Measurements from ENCODE around the gene FAM110A.

DNA sequence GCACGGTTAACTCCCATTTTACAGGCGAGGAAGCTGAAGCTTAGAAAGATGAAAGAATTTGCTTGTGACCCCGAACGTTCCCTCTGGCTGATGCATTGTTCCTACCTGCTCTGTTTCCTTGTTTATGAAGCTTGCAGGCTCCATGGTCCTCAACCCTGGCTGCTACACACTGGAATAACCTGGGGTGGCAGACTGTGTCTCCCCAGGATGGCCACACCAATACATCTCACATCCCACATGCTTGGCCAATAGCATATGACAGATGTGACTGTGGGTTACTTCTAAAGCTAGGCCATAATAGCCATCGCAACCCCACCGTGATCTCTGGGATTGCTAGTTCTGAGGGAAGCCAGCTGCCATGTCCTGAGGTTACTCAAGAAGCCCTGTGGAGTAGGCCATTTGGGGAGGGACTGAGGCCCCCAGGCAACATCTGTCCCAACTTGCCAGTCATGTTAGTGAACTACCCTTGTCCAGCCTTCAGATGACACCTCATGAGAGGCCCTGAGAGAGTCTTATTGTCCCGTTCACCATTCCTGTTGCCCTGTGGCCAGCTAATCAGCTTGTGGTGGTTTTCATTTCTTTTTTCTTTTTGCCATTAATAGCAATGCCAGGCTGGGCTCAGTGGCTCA is 6.7 kb upstream of the FAM110A start:
- TF ChIP-seq, protein P1, sequence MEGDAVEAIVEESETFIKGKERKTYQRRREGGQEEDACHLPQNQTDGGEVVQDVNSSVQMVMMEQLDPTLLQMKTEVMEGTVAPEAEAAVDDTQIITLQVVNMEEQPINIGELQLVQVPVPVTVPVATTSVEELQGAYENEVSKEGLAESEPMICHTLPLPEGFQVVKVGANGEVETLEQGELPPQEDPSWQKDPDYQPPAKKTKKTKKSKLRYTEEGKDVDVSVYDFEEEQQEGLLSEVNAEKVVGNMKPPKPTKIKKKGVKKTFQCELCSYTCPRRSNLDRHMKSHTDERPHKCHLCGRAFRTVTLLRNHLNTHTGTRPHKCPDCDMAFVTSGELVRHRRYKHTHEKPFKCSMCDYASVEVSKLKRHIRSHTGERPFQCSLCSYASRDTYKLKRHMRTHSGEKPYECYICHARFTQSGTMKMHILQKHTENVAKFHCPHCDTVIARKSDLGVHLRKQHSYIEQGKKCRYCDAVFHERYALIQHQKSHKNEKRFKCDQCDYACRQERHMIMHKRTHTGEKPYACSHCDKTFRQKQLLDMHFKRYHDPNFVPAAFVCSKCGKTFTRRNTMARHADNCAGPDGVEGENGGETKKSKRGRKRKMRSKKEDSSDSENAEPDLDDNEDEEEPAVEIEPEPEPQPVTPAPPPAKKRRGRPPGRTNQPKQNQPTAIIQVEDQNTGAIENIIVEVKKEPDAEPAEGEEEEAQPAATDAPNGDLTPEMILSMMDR (conservative IDR thresholded peaks at IDR 0.05; ENCODE audit: low read length), result no peak
- no peak for TF ChIP-seq EZH2phosphoT487 (IDR thresholded peaks at IDR 0.05; ENCODE audit: borderline replicate concordance, low read depth, low read length)
